Activated naive CD8-positive, alpha-beta T cell treated with anti-CD3 and anti-CD28 coated beads, Interleukin-2, amount 10 ng/mL, durations not matched to agents 7 days and 5 days (primary cell): Measurements from ENCODE around the gene COQ8B. TPM values are rescaled to one million over a fixed set of nuclear protein-coding genes. Genes with fewer than 3 reads are reported as not detected.

Experiments used
- ATAC-seq: fragments of 150-1000 bp; cut with Tn5 transposase; one replicate; pipeline ENCODE4 v1.10.0; 2021; ENCODE audit warnings: low read depth, moderate library complexity
- POLR2A ChIA-PET: fragments of 350-600 bp; sonication (Branson Sonifier 250); formaldehyde crosslinking; loops from one replicate; lab custom pipeline; 2021; ENCODE audit warnings: antibody characterized with exemption; lab: Charles Lee
- DNase-seq: peaks from one replicate; pipeline ENCODE4 v3.0.0; 2021
- H3K27ac Mint-ChIP-seq: one replicate; pipeline ENCODE4 v1.8.0; 2022; ENCODE audit warnings: mild to moderate bottlenecking, mixed read lengths
- H3K27me3 Mint-ChIP-seq: one replicate; pipeline ENCODE4 v1.8.0; 2022; ENCODE audit warnings: mild to moderate bottlenecking, moderate library complexity, mixed read lengths
- H3K36me3 Mint-ChIP-seq: one replicate; pipeline ENCODE4 v1.8.0; 2021; ENCODE audit warnings: mild to moderate bottlenecking, mixed read lengths
- H3K4me1 Mint-ChIP-seq: one replicate; pipeline ENCODE4 v1.8.0; 2021; ENCODE audit warnings: mixed read lengths
- H3K4me3 Mint-ChIP-seq: one replicate; pipeline ENCODE4 v1.8.0; 2022; ENCODE audit warnings: mild to moderate bottlenecking, moderate library complexity, mixed read lengths
- H3K9me3 Mint-ChIP-seq: one replicate; pipeline ENCODE4 v1.8.0; 2021; ENCODE audit warnings: mixed read lengths
- total RNA-seq, 2 experiments: library from RNA; stranded (reverse); gene quantifications; one replicate each; pipeline ENCODE4 v1.2.3, GENCODE V29; 2021

The COQ8B gene
- total RNA-seq, 2 experiments from 2014 or later, result 35.8 to 36.8 TPM

- no peak for DNase-seq
- POLR2A ChIA-PET, result interaction anchor here (0.6 kb wide), 1 partner anchor 11 kb away, joined by 3 read pairs; no protein-coding TSS in a partner anchor
- Mint-ChIP-seq H3K4me3 (no peak overlapping the region), H3K27ac (no peak overlapping the region), H3K27me3 (no peaks in the 10 kb centered on the region), H3K4me1 (peaks cover 29% of the 10 kb centered on the region), H3K36me3 (peaks cover 20% of the 10 kb centered on the region), H3K9me3 (no peaks in the 10 kb centered on the region)
- ATAC-seq, result no peak
These were observed 5.4 kb upstream of the COQ8B start for GRCh38 chr19:40721936-40722661.

DNA sequence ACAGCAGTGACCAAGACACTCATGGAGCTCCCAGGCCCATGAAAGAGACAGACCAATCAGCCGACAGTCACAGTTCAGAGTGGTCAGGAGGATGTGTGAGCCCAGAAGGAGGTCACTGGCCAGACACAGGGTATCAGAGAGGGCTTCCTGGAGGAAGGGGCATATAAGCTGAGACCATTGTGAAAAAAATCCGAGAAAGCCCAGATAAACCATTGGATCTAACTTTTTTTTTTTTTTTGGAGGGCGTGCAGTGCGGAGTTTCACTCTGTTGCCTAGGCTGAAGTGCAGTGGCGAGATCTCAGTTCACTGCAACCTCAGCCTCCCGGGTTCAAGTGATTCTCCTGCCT, 4.4 kb upstream of the COQ8B start:
- H3K4me3 Mint-ChIP-seq, result no peak overlapping the region
- no peaks in the 10 kb centered on the region for H3K27me3 Mint-ChIP-seq
- peaks cover 32% of the 10 kb centered on the region for H3K4me1 Mint-ChIP-seq
- H3K9me3 Mint-ChIP-seq, result no peaks in the 10 kb centered on the region
- DNase-seq, result no peak
- POLR2A ChIA-PET, result interaction anchor here (0.5 to 1.1 kb wide), 2 partner anchors 12 to 38 kb away, joined by 3 to 4 read pairs; no protein-coding TSS in a partner anchor
- ATAC-seq, result no peak
- peaks cover 15% of the 10 kb centered on the region for H3K36me3 Mint-ChIP-seq
- H3K27ac Mint-ChIP-seq, result no peak overlapping the region

- Mint-ChIP-seq H3K9me3 (no peaks in the 10 kb centered on the region), H3K27me3 (no peaks in the 10 kb centered on the region), H3K36me3 (peaks cover 14% of the 10 kb centered on the region), H3K4me1 (peaks cover 42% of the 10 kb centered on the region), H3K4me3 (peak overlapping the region; percentile 52), H3K27ac (no peak overlapping the region)
- ATAC-seq (no peak), DNase-seq (no peak)
- POLR2A ChIA-PET, result interaction anchor here (1.0 to 1.4 kb wide), 2 partner anchors 30 to 31 kb away, joined by 3 to 8 read pairs; partner anchors contain the start of genes ACTMAP and SNRPA
These were observed 2.8 kb upstream of the COQ8B start for GRCh38 chr19:40719414-40719894.

- POLR2A ChIA-PET, result interaction anchor here (1.0 to 1.4 kb wide), 2 partner anchors 30 to 32 kb away, joined by 3 to 8 read pairs; partner anchors contain the start of genes ACTMAP and SNRPA
- ATAC-seq (no peak), DNase-seq (peak; percentile 41)
- H3K36me3 Mint-ChIP-seq, result peaks cover 11% of the 10 kb centered on the region
- no peaks in the 10 kb centered on the region for H3K27me3 Mint-ChIP-seq
- H3K27ac Mint-ChIP-seq, result peak overlapping the region; percentile 32
- peaks cover 43% of the 10 kb centered on the region for H3K4me1 Mint-ChIP-seq
- peak overlapping the region; percentile 78 for H3K4me3 Mint-ChIP-seq
- no peaks in the 10 kb centered on the region for H3K9me3 Mint-ChIP-seq
These were observed 2.2 kb upstream of the COQ8B start for GRCh38 chr19:40718774-40719391.

- H3K27me3 Mint-ChIP-seq, result no peaks in the 10 kb centered on the region
- peaks cover 5% of the 10 kb centered on the region for H3K36me3 Mint-ChIP-seq
- peaks cover 46% of the 10 kb centered on the region for H3K4me1 Mint-ChIP-seq
- no peaks in the 10 kb centered on the region for H3K9me3 Mint-ChIP-seq
- peak overlapping the region; percentile 78 for H3K4me3 Mint-ChIP-seq
- no peak for DNase-seq
- peak overlapping the region; percentile 65 for H3K27ac Mint-ChIP-seq
- POLR2A ChIA-PET, result interaction anchor here (0.5 to 2.4 kb wide), 5 partner anchors 32 to 85 kb away, joined by 5 to 24 read pairs (median 8); partner anchors contain the start of genes ACTMAP, RAB4B and SNRPA
- no peak for ATAC-seq
These were observed 1.4 kb upstream of the COQ8B start for GRCh38 chr19:40717880-40718773.

- DNase-seq, result peak; percentile 43
- H3K4me1 Mint-ChIP-seq, result peaks cover 49% of the 10 kb centered on the region
These were observed 716 bp upstream of the COQ8B start for GRCh38 chr19:40717325-40717879.

DNA sequence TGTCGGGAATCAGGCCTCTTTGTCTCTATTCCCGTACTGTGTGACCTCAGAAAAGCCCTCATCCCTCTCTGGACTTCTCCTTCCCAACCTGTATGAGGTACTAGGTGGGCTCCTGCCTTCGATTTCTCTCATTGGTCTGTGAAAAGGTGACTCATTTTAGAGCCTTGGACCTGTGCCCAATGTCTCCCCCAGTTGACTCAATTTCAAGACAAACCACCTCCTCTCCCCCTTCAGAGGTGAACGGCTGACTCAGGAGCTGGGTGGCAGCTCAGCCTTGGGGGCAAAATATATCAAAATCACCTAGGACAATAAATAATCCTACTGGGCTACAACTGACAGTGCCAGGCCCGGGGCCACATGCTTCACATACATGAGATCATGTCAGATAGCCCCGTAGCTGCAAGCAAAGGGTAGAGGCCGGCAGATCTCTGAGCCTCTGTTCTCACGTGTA, 630 bp downstream of the COQ8B start:
- peaks cover 8% of the 10 kb centered on the region for H3K36me3 Mint-ChIP-seq
- peak overlapping the region; percentile 90 for H3K4me3 Mint-ChIP-seq
- peaks cover 52% of the 10 kb centered on the region for H3K4me1 Mint-ChIP-seq
- no peaks in the 10 kb centered on the region for H3K27me3 Mint-ChIP-seq
- POLR2A ChIA-PET, result interaction anchor here (1.0 to 2.4 kb wide), 7 partner anchors 25 to 111 kb away, joined by 3 to 24 read pairs (median 5); partner anchors contain the start of genes ACTMAP, NUMBL, RAB4B and SNRPA
- no peaks in the 10 kb centered on the region for H3K9me3 Mint-ChIP-seq
- DNase-seq (peak; percentile 49), ATAC-seq (peak; percentile 4)
- peak overlapping the region; percentile 92 for H3K27ac Mint-ChIP-seq

More at GRCh38 chr19:40717325-40717879, 716 bp upstream of the COQ8B start:
- no peak for ATAC-seq
- H3K36me3 Mint-ChIP-seq, result peaks cover 5% of the 10 kb centered on the region
- H3K27ac Mint-ChIP-seq, result peak overlapping the region; percentile 65
- H3K9me3 Mint-ChIP-seq, result no peaks in the 10 kb centered on the region
- POLR2A ChIA-PET, result interaction anchor here (0.5 to 2.4 kb wide), 9 partner anchors 11 to 86 kb away, joined by 3 to 24 read pairs (median 5); partner anchors contain the start of genes ACTMAP, NUMBL, RAB4B and SNRPA
- peak overlapping the region; percentile 78 for H3K4me3 Mint-ChIP-seq
- H3K27me3 Mint-ChIP-seq, result no peaks in the 10 kb centered on the region

GRCh38 chr19:40714441-40715299, 2.0 kb downstream of the COQ8B start:
- ATAC-seq (peak; percentile 76), DNase-seq (peak; percentile 93)
- peak overlapping the region; percentile 92 for H3K27ac Mint-ChIP-seq
- H3K9me3 Mint-ChIP-seq, result no peaks in the 10 kb centered on the region
- peaks cover 8% of the 10 kb centered on the region for H3K36me3 Mint-ChIP-seq
- POLR2A ChIA-PET, result interaction anchor here (0.8 to 1.0 kb wide), 2 partner anchors 52 to 63 kb away, joined by 4 read pairs; partner anchors contain the start of gene RAB4B
- H3K4me1 Mint-ChIP-seq, result peaks cover 43% of the 10 kb centered on the region
- H3K4me3 Mint-ChIP-seq, result peak overlapping the region; percentile 90
- H3K27me3 Mint-ChIP-seq, result no peaks in the 10 kb centered on the region

DNA sequence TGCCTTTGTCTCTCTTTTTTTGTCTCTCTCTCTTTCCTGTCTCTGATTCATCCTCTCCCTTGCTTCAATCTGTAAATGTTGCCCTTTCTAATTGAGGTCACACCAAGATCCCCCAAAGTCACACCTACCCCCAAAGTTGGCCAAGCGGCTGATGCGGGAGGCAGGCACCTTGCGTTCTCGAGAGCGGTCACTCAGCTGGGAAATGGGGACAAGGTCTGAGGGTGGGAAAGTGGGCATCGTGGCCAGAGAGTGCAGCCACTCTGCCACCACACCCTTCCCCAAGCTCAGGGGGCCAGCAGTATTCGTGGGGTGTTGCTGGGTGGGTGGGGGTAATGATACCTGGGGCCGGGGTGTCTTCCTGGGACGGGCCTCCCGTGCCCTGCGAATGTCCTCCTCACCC, 2.7 kb downstream of the COQ8B start:
- POLR2A ChIA-PET, result interaction anchor here (0.8 to 1.0 kb wide), 2 partner anchors 51 to 64 kb away, joined by 4 read pairs; partner anchors contain the start of gene RAB4B
- peaks cover 10% of the 10 kb centered on the region for H3K36me3 Mint-ChIP-seq
- H3K4me3 Mint-ChIP-seq, result peak overlapping the region; percentile 90
- no peaks in the 10 kb centered on the region for H3K27me3 Mint-ChIP-seq
- no peaks in the 10 kb centered on the region for H3K9me3 Mint-ChIP-seq
- peak overlapping the region; percentile 37 for H3K27ac Mint-ChIP-seq
- no peak for ATAC-seq
- DNase-seq, result no peak
- H3K4me1 Mint-ChIP-seq, result peaks cover 38% of the 10 kb centered on the region

GRCh38 chr19:40709817-40710216, 6.9 kb downstream of the COQ8B start:
- Mint-ChIP-seq H3K9me3 (no peaks in the 10 kb centered on the region), H3K36me3 (peaks cover 17% of the 10 kb centered on the region), H3K27ac (no peak overlapping the region), H3K4me3 (no peak overlapping the region), H3K4me1 (peaks cover 13% of the 10 kb centered on the region), H3K27me3 (no peaks in the 10 kb centered on the region)
- DNase-seq, result no peak
- no peak for ATAC-seq
- POLR2A ChIA-PET, result no interaction called here

- Mint-ChIP-seq H3K27me3 (no peaks in the 10 kb centered on the region), H3K9me3 (no peaks in the 10 kb centered on the region), H3K36me3 (peaks cover 21% of the 10 kb centered on the region), H3K4me3 (no peak overlapping the region), H3K4me1 (peaks cover 7% of the 10 kb centered on the region), H3K27ac (no peak overlapping the region)
- ATAC-seq, result no peak
- no peak for DNase-seq
- POLR2A ChIA-PET, result no interaction called here
These were observed 9.1 kb downstream of the COQ8B start for GRCh38 chr19:40707615-40708014.
